OCI-LY1 (cell line): ENCODE measurements around the gene GSTO1.

Experiments
- H2AFZ ChIP-seq: fragments of 200-600 bp; sonication (generic), shearing (Covaris generic); 2 replicates; pipeline ENCODE4 v1.6.0; 2014; ENCODE audit warnings: antibody characterized with exemption, mild to moderate bottlenecking, low read length
- H3F3A ChIP-seq: fragments of 200-600 bp; sonication (generic), shearing (Covaris generic); 2 replicates; pipeline ENCODE4 v1.6.0; 2014; ENCODE audit warnings: mild to moderate bottlenecking, antibody characterized with exemption, low read length, moderate library complexity; ENCODE audit not compliant: insufficient read depth
- H3K27ac ChIP-seq: fragments of 200-600 bp; sonication (generic); 2 replicates; pipeline ENCODE4 v1.5.1; 2014; ENCODE audit warnings: low read length, mixed run types, mild to moderate bottlenecking, low read depth; ENCODE audit not compliant: poor library complexity, severe bottlenecking
- H3K27me3 ChIP-seq: fragments of 200-600 bp; sonication (generic); 2 replicates; pipeline ENCODE4 v1.6.0; 2014; ENCODE audit warnings: antibody characterized with exemption, mild to moderate bottlenecking, low read length, moderate library complexity; ENCODE audit not compliant: insufficient read depth
- H3K36me3 ChIP-seq: fragments of 200-600 bp; sonication (generic); 2 replicates; pipeline ENCODE4 v1.6.1; 2014; ENCODE audit warnings: mild to moderate bottlenecking, antibody characterized with exemption, low read length, moderate library complexity, mixed read lengths; ENCODE audit not compliant: insufficient read depth
- H3K4me1 ChIP-seq: fragments of 200-600 bp; sonication (generic); 2 replicates; pipeline ENCODE4 v1.5.1; 2014; ENCODE audit warnings: mild to moderate bottlenecking, low read length, moderate library complexity; ENCODE audit not compliant: insufficient read depth, severe bottlenecking
- H3K4me2 ChIP-seq: fragments of 200-600 bp; sonication (generic), shearing (Covaris generic); 2 replicates; pipeline ENCODE4 v1.6.1; 2014; ENCODE audit warnings: low read length
- H3K4me3 ChIP-seq: fragments of 200-600 bp; sonication (generic); 2 replicates; pipeline ENCODE4 v1.5.1; 2014; ENCODE audit warnings: low read length, low read depth, mild to moderate bottlenecking, mixed read lengths; ENCODE audit not compliant: poor library complexity, severe bottlenecking
- H3K79me2 ChIP-seq: fragments of 200-600 bp; shearing (Covaris generic); 2 replicates; pipeline ENCODE4 v1.6.1; 2016; ENCODE audit warnings: mixed run types, low read length, mixed read lengths; ENCODE audit not compliant: insufficient read depth
- H3K9ac ChIP-seq: fragments of 200-600 bp; sonication (generic), shearing (Covaris generic); 2 replicates; pipeline ENCODE4 v1.6.1; 2014; ENCODE audit warnings: mild to moderate bottlenecking, low read length, mixed read lengths
- H3K9me2 ChIP-seq: fragments of 200-600 bp; sonication (generic), shearing (Covaris generic); 2 replicates; pipeline ENCODE4 v1.6.1; 2014; ENCODE audit warnings: low read depth, mild to moderate bottlenecking, low read length, mixed read lengths
- H3K9me3 ChIP-seq: fragments of 200-600 bp; shearing (Covaris generic); 2 replicates; pipeline ENCODE4 v1.6.1; 2014; ENCODE audit warnings: low read length, mixed read lengths
- H4K20me1 ChIP-seq: fragments of 200-600 bp; sonication (generic), shearing (Covaris generic); 2 replicates; pipeline ENCODE4 v1.6.0; 2016; ENCODE audit warnings: mild to moderate bottlenecking, low read length; ENCODE audit not compliant: insufficient read depth
- EZH2 ChIP-seq: fragments of 200-600 bp; sonication (generic), shearing (Covaris generic); IDR thresholded peaks from 2 replicates; pipeline ENCODE4 v1.8.0; 2017; ENCODE audit warnings: borderline replicate concordance, mixed run types, mild to moderate bottlenecking, antibody characterized with exemption, low read length, moderate library complexity, mixed read lengths
- TF ChIP-seq, protein P1 (sequence below): fragments of 200-600 bp; sonication (generic), shearing (Covaris generic); IDR thresholded peaks from 2 replicates; pipeline ENCODE4 v1.5.1; 2017; ENCODE audit warnings: mild to moderate bottlenecking, antibody characterized with exemption, low read length, moderate library complexity, mixed read lengths

The GSTO1 gene

DNA sequence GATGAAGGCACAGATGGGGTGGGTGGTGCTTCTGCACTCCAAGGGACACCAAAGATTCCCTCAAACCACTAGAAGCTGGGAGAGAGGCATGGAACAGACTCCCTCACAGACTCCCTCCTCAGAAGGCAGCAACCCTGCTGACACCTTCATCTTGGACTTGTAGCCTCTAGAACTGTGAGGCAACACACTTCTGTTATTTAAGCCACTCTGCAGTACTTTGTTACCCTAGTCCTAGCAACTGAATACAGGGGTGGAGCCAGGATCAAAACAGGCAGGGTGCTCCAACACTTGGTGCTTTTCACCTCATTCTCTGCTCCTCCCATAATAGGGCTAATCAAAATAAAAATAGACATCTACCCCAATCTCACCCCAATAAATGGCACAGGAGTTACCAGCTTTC lies 2.3 kb upstream of the GSTO1 start:
- no peak for TF ChIP-seq EZH2
- TF ChIP-seq, protein P1, sequence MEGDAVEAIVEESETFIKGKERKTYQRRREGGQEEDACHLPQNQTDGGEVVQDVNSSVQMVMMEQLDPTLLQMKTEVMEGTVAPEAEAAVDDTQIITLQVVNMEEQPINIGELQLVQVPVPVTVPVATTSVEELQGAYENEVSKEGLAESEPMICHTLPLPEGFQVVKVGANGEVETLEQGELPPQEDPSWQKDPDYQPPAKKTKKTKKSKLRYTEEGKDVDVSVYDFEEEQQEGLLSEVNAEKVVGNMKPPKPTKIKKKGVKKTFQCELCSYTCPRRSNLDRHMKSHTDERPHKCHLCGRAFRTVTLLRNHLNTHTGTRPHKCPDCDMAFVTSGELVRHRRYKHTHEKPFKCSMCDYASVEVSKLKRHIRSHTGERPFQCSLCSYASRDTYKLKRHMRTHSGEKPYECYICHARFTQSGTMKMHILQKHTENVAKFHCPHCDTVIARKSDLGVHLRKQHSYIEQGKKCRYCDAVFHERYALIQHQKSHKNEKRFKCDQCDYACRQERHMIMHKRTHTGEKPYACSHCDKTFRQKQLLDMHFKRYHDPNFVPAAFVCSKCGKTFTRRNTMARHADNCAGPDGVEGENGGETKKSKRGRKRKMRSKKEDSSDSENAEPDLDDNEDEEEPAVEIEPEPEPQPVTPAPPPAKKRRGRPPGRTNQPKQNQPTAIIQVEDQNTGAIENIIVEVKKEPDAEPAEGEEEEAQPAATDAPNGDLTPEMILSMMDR, result no peak
- Histone ChIP-seq H3K36me3 (no peaks in the 10 kb centered on the region; the same call in 1 of the 2 replicates), H3F3A (no peaks in the 10 kb centered on the region), H2AFZ (no peak overlapping the region), H3K9me3 (0 out of 2 replicates have a peak, but pooled peaks cover 4% of the 10 kb centered on the region), H3K9me2 (no peaks in the 10 kb centered on the region; the same call in 1 of the 2 replicates), H3K27me3 (no peaks in the 10 kb centered on the region), H3K4me1 (peaks cover 13% of the 10 kb centered on the region), H3K4me2 (no peak overlapping the region), H3K4me3 (no peak overlapping the region), H3K79me2 (no peaks in the 10 kb centered on the region), H3K9ac (no peak overlapping the region), H3K27ac (no peak overlapping the region), H4K20me1 (no peaks in the 10 kb centered on the region)

DNA sequence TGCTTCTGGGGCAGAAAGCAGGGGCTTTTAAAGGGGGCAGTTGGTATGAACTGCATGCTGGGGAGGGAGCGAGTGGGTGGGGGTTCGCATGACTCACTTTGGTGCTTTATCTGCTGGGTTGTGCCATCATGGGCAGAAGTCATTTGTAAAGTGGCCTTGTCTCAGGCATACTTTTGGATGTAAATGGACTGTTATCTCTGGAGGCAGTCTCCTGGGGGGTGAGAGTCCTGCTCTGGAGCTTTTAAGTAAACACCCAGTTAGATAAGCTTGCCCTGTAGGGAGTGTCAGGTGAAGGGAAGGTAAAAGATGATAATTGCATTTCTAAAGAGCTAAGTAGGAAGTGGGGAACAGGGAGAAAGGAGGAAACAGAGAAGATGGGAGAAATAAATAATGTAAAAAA lies 1.6 kb upstream of the GSTO1 start:
- no peaks in the 10 kb centered on the region for H3K9me3 ChIP-seq
- no peak overlapping the region for H3K4me3 ChIP-seq
- no peak overlapping the region for H3K9ac ChIP-seq
- H3K36me3 ChIP-seq, result no peaks in the 10 kb centered on the region; the same call in 1 of the 2 replicates
- H3K9me2 ChIP-seq, result no peaks in the 10 kb centered on the region; the same call in 1 of the 2 replicates
- no peaks in the 10 kb centered on the region for H3K27me3 ChIP-seq
- no peak overlapping the region for H2AFZ ChIP-seq
- no peak overlapping the region for H3K4me2 ChIP-seq
- H3K4me1 ChIP-seq, result peaks cover 13% of the 10 kb centered on the region
- H4K20me1 ChIP-seq, result no peaks in the 10 kb centered on the region
- no peaks in the 10 kb centered on the region for H3F3A ChIP-seq
- H3K27ac ChIP-seq, result no peak overlapping the region
- H3K79me2 ChIP-seq, result no peaks in the 10 kb centered on the region
- TF ChIP-seq, protein P1, result no peak
- TF ChIP-seq EZH2, result no peak

DNA sequence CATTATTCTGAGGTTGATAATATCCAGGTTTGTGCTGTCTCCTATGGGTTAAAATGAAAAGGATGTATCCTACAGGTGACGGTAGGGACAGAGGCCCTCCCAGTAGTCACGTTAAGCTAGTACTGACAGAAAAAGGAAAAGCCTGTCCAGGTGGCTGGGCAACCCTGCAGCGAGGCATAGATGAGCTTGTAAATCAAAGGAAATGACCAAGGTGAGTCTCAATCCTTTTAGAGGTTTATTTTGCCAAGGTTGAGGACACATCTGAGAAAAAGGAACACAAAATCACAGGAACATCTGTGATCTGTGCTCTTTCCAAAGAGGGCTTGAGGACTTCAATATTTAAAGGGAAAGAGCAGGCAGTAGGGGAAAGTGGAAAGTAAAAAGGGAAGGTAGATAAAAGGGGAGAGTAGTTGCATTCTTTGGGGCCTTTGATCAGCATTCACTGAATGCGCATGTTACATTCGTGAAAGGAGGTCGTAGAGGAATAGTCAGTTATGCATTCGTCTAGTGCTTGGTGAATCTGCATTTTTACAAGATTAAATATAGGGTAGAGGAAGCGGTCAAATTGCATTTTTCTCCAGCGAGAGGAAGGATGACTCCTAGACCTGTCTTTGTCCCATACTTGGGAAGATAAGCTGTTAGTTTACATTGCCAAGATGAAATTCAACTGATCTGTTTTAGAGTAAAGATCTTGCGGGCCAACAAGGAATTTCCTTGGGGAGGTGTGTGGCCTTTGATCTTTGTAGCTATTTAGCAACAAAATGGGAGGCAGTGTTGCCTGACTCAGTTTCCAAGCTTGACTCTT lies 884 bp upstream of the GSTO1 start:
- Histone ChIP-seq H3K9ac (no peak overlapping the region), H3K27me3 (no peaks in the 10 kb centered on the region)
- no peak for TF ChIP-seq EZH2
- TF ChIP-seq, protein P1, result no peak

More for the DNA sequence above, 884 bp upstream of the GSTO1 start:
- Histone ChIP-seq H3K9me2 (no peaks in the 10 kb centered on the region), H4K20me1 (no peaks in the 10 kb centered on the region), H3K27ac (no peak overlapping the region), H3K4me3 (peak overlapping the region; percentile 68), H3K79me2 (no peaks in the 10 kb centered on the region), H3K36me3 (peaks cover 6% of the 10 kb centered on the region), H3F3A (no peaks in the 10 kb centered on the region), H3K4me2 (peak overlapping the region; percentile 63; the same call in 1 of the 2 replicates), H2AFZ (no peak overlapping the region), H3K4me1 (peaks cover 13% of the 10 kb centered on the region), H3K9me3 (no peaks in the 10 kb centered on the region)
